NK-92 (cell line): ENCODE measurements around the gene STAB1.

Source experiments
- DNase-seq: peaks from one replicate; lab custom pipeline; 2025; ENCODE audit not compliant: unreplicated experiment; lab: John Stamatoyannopoulos, UW

Gene STAB1

DNA sequence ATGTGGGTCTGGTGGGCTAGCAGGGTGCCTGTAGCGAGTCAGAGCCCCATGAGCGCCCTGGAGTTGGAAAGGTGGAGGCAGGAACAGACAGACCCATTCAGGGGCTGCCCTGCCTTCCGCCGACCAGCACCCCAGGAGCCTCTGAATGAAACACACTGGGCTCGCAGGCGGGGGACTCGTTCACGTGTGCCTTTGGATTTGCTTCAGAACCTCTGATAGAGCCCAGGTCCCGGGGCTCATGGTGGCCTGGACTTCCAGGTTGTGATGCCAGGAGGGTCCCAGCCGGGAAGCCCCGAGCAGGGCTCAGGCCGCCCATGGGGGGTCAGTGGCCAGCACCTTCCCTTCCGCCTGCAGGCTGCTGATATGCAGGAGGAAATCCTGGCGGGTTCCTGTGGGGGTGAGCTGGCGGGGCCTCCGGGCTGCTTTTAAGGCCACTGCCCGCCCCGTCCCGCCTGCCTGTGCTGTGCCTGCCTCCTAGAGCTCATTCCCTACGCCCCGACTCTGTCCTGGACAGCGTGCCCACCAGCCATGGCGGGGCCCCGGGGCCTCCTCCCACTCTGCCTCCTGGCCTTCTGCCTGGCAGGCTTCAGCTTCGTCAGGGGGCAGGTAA, at the start of gene STAB1:
Gene STAB1 (plus strand): TSS at position 453 of the 610 bp plus-strand sequence. CDS start 76 bp downstream, at position 529.
- DNase-seq: no peak

DNA sequence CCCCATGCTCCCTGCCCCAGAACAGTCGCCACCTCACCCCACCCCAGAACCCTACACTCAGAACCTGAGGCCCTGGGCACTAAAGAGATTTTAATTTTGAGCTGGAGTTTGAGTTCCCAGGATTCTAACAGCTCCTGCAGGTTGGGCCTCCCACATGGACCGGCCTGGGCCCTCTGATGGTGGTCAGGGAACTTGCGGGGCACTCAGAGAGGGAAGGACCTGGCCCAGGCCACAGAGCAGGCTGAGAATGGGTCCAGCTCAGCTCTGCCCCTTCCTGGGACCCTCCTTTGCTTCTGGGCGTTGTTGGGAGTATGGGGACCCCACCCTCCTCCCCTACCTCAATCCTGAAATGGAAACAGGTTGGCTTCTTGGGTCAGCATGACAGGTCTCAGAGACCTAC, 49.1 kb upstream of the STAB1 start:
- no peak for DNase-seq

GRCh38 chr3:52446631-52447511, 48.3 kb upstream of the STAB1 start:
- no peak for DNase-seq

- no peak for DNase-seq
Observed at GRCh38 chr3:52447512-52448355, 47.4 kb upstream of the STAB1 start.

GRCh38 chr3:52450489-52451236, 44.5 kb upstream of the STAB1 start:
- no peak for DNase-seq

DNA sequence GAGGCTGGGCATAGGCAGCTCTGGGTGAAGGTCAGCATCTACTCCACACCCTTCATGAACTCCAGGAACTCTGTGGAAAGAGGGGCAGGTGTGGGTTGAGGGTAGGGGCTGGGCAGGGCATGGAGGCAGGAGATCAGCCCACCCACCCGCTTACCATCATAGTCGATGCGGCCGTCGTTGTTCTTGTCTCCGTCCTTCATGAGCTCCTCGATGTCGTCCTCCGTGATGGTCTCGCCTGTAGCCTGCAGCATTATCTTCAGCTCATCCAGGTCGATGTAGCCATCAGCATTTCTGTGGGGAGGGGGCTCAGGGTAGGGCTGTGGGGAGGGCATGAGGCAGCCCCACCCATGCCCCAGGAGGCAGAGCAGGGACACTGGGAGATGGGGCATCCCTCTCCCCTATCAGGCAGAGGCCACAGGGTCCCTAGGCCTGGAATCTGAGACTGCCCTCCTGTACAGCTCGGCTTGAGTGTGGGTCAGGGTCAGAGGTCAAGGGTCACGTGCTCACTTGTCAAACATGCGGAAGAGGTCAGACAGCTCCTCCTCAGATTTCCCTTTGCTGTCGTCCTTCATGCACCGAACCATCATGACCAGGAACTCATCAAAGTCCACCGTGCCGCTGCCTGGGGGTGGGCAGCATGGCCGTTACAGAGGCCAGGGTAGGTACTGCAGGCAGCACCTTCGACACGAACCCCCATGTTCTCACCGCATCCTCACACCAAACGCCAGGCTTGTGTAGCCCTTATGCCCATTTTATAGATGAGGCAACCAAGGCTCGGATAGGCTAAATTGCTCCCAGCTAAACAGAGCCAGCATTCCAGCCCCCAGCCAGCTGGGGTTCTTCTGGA, 43.7 kb upstream of the STAB1 start:
- no peak for DNase-seq

- no peak for DNase-seq
Observed at GRCh38 chr3:52452126-52452525, 43.0 kb upstream of the STAB1 start.

DNA sequence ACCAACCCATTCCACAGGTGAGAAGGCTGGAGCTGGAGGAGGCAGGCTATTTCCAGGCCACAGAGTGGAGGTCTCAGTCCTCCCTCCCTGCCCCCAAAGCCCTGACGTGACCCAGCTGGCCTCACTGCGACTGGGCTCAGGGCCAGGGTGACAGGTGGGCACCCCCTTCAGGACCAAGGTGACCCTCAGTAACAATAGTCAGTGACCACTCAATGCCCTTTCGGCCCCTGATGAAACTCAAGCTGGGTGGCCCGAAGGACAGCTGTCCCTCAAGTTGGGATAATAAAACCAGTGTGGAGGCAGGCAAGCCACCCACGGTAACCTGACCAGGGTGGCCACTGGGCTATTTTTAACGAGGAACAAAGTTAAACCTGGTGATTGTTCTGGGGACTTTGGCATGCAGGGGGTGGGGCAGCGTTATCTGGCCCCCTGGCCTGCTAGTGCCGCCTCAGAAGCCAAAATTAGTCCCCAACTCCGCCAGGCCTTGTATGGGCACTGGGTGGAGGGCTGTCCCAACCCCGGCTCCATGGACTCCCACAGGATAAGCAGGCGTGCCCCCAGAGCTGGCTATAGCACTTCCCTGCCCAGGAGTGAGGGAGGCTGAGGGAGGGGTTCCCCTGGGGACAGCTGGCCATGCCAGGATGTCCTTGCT, 42.4 kb upstream of the STAB1 start:
- no peak for DNase-seq

DNA sequence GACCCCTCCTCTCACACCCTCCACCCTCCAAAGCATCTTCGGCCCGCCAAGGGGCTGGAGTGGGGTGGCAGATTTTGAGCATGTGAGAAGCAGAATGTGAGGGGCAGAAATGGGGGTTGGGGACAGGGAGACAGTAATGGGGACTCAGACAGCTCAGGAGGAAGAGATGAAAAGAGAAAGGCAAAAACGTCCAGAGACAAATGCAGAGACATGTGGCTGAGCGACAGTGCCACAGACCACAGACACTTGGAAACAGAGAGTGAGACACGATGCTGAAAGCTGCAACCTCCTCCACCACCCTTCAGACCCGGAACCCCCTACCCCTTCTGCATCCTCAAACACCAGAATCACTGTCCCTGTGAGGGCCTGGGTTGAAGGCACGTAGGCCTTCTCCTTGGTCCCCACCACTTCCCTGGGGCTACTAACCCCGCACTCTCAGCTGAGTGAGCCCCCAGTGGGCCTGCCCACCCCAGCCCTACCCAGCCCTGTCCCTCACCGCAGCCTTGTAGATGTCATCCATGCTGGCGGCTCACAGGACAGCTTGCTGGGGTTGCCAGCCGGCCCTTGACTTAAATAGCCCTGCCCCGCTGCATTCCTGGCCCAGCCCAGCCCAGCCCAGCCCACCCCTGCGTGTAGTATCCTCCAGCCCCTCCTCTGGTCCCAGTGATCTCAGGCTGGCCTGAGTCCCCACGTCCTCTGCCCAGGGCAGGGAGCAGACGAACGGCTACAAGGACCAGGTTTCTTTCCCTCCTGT, 41.5 kb upstream of the STAB1 start, which contains the start of gene TNNC1:
Gene TNNC1 (minus strand): TSS at position 546 of the 754 bp plus-strand sequence. CDS start 26 bp downstream, at position 520.
- no peak for DNase-seq

GRCh38 chr3:52454250-52454937, 40.7 kb upstream of the STAB1 start:
- DNase-seq: no peak

DNA sequence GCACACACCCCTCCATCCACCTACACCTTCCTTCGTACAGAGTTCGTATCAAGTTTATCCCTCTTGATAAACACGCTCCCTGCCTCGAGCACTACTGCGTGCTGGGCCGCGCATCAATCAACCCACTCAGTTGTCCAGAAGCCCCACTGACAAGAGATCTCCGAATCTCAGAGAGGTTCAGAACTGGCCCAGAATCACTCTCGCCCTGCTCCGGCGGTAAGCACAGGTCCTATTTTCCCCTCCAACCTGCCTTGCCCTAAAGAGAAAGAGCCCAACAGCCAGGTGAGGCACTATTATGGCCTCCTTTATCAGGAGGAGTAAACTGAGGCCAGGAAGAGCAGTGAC, 40.2 kb upstream of the STAB1 start:
- no peak for DNase-seq

- DNase-seq: peak; percentile 71
Observed at GRCh38 chr3:52455283-52456168, 39.6 kb upstream of the STAB1 start, which contains the start of gene NISCH. TSS of gene NISCH (plus strand) at chr3:52455604. CDS start at chr3:52455642, 38 bp downstream.

DNA sequence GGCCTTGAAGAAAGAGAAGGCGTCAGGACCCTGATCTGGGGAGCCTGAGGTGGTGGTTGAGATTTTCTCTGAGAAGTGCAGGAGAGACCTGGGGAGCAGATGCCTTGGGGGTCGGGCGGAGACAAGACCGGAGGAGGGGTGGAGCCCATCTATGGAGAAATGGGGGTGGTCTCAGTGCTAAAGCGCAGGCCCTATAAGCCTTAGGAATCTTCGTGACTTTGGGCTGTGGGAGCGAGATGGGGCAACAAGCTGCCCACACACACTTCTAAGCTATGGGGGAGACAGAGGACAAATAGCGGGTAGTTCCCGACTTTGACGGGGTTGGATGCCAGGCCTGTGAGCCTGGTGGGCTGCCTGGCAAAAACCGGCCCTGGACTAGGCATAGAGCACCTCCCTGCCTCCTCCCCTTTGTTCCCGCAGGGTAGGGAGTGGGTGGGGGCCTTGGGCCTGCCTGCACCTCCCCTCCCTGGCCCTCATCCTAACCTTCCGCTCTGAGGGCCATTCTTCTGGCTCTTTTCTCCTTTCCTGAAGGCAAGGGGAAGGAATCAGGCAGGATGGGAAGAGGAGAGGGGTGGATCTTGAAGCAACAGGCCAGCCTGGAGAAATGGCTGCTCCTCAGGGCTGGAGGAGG, 38.9 kb upstream of the STAB1 start:
- no peak for DNase-seq

- no peak for DNase-seq
Observed at GRCh38 chr3:52456800-52457183, 38.3 kb upstream of the STAB1 start.

DNA sequence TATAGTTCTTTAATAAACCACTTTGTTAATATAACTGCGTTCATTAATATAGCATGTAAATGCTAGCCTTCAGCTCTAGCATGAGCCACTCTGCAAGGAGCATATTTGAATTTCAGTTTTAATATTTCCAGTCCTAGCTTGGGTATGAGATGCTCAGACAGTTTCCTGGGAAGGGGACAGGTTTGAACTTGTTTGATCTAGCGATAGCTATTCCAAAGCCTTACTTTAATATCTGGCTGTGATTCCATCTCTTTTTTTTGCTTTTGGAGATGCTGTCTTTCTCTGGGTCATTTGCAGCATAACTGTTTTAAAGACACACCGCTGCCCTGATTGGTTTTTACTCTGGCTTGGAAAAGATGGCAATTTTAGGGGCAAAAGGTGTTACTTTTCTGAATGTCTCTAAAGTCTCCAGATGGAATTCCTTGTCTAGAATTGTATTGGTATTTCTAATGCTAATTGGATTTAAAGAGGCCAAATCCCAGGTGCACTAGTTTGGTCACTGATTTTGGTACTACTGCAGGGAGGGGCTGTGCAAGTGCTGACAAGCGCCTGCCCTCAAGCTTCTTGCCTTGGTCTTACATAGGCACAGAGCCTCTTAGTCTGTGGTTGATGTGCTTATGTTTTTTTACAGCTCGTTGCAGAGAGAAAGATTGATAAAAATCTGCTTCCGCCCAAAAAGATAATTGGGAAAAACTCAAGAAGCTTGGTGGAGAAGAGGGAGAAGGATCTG, 36.9 kb upstream of the STAB1 start:
- DNase-seq: no peak
